HG02571 (cell line): ENCODE results near the gene CUTA.

ENCODE experiments used
- ATAC-seq: cut with Tn5 transposase; IDR thresholded peaks from one replicate; pipeline ENCODE4 v1.9.1; 2021; ENCODE audit warnings: mild to moderate bottlenecking, moderate library complexity; ENCODE audit not compliant: unreplicated experiment

Gene CUTA, protein sequence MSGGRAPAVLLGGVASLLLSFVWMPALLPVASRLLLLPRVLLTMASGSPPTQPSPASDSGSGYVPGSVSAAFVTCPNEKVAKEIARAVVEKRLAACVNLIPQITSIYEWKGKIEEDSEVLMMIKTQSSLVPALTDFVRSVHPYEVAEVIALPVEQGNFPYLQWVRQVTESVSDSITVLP

DNA sequence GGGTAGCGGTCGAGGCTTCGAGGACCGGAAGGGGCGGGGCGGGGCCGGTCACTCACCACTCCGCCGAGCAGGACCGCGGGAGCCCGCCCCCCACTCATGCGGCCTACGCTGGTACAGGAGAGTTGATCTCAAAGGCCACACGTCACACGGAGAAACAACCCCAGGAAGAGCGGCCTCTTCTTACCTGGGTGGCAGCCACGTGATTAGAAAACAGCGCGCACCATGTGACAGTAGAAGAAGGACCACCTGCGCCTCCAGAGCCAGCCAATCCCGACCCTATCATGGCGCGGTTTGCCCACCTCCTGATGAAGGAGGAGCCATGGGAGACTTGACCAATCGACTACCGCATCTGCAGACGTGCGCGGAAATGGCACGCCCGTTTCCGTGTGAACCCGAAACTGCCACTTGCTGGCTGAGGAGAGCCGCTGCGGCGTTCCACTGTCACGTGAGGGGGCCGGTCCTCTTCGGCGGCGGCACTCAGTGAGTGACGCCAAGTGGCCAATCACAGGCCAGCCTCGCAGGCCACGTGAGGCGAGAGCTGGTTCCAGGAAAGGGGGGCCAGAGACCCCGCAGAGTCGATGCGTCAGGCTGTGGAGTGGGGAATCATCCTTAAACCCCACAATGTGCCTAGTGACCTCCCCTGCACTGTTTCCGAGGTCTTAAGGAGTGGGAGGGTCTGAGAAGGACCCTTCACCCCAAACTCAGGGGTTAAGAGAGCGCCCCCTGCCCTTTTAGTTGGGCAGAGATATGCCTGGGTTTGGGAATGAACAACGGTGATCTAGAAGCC, at the start of gene CUTA:
Gene CUTA (minus strand): TSS at position 205 of the 787 bp plus-strand sequence. CDS start 107 bp downstream, at position 98.
- peak; percentile 83 for ATAC-seq

- no peak for ATAC-seq
These were observed 49.2 kb upstream of the CUTA start for GRCh38 chr6:33467091-33467490.

DNA sequence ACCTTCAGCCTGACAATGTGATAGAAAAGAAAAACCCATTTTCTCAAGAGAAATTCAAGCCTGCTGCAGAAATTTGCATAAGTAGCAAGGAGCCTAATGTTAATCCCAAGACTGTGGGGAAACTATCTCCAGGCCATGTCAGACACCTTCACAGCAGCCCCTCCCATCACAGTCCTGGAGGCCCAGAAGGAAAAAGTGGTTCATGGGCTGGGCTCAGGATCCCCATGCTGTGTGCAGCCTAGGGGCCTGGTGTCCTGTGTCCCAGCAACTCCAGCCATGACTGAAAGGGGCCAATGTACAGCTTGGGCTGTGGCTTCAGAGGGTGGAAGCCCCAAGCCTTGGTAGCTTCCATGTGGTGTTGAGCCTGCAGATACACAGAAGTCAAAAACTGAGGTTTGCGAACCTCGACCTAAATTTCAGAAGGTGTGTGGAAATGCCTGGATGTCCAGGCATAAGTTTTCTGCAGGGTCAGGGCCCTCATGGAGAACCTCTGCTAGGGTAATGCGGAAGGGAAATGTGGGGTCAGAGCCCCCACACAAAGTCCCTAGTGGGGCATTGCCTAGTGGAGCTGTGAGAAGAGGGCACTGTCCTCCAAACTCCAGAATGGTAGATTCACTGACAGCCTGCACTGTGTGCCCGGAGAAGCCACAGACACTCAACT, 48.3 kb upstream of the CUTA start:
- ATAC-seq, result no peak

- ATAC-seq, result no peak
These were observed 41.3 kb upstream of the CUTA start for GRCh38 chr6:33459226-33459625.

DNA sequence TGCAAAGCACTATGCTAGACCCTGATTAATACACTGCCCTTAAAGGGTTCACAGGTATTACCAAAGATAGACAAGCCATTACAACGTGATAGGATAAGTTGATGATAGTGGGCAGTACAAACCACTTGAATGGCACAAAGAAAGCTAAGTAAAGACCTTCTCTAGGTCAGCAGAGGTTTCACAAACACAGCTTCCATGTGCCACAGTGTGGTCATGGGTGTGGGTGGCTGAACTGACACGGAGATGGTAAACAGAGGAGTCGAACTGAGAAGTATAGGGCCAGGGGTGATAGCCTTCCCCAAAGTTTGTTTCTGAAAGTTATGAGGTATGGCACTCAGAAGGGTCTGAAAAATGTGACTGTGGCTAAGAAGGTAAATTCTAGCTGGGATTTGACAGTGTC, 40.8 kb upstream of the CUTA start:
- no peak for ATAC-seq

DNA sequence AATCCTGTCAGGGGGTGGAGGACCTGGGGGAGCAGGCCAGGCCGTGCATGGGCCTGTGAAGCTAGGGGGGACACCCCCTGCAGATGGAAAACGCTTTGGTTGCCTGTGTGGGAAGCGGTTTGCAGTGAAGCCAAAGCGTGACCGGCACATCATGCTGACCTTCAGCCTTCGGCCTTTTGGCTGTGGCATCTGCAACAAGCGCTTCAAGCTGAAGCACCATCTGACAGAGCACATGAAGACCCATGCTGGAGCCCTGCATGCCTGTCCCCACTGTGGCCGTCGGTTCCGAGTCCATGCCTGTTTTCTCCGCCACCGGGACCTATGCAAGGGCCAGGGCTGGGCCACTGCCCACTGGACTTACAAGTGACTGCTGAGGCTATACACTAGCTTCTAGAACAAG, 38.2 kb upstream of the CUTA start:
- ATAC-seq, result no peak

- no peak for ATAC-seq
These were observed 37.1 kb upstream of the CUTA start for GRCh38 chr6:33455051-33455450.

DNA sequence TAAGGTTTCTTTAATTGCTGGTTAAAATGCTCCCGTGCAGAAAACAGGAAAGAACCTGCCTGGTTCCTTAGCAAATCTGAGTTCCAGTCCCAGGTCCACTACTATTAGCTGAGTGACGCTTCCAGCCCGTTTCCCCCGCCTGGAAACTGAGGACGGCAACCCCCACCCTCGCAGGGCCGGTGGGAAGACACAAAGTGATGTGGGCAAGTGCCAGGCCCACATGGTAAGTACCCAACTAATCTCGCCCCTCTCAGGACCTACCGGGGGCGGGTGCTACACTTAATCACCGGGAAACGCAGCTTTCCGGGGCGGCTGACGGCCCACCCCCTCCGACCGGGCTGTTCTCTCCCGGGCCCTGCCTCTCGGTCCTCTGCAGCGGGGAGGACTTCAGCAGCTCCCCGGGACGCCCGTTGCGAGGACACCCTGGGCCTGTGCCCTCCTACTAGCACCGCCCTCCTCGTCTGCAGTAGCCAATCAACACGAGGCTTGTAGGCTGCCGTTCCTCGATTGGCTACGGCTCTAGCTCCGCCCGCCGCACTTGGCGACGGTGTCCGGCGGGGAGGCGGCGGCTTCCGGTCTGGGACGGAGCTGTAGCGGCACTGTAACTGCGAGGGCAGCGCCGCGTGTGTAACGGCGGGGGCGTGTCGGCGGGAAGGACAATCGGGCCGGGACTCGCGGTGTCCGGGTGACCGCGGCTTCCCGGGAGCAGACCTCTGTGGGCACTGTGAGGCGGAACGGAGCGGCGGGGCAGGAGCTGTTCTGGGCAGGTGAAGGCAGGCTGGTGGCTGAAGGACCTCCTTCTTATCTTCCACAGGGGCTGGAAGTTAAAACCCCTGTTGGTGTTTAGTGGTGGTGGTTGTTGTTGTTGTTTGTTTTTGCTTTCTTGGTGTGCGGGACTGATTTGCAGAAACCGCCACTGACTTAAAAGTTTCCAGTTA, 36.4 kb upstream of the CUTA start, which contains the start of gene ZBTB9:
Gene ZBTB9 (plus strand): TSS at position 568 of the 938 bp plus-strand sequence. CDS start 525 bp downstream, outside the sequence.
- ATAC-seq, result peak; percentile 94

DNA sequence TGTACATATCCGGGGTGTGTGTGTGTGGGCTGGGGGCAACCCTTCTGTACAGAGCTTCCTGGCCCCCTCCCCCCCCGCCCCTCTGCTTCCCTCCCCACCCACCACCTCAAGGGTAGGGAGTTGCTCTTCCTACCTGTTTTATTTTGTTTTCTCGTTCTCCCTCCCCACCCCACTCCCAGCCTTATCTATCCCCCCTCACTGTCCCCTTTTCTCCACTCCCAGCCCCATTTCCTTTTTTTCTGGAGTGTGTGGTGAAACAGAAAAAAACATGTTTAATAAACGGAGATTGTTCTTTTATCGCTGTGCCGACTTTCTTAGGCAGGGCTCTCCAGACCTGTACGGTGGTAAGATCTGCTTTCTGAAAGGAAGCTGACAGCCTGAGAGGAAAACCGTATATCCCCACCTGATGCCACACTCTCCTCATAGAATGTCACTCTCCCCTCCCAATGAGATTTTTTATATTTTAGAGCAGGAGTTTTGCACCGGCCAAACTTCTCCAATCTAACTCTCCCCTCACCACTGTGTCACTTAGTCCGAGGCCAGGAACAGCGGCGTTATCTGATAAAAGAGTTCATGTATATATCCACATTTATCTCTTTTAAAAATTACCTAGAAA, 35.6 kb upstream of the CUTA start:
- ATAC-seq, result no peak

DNA sequence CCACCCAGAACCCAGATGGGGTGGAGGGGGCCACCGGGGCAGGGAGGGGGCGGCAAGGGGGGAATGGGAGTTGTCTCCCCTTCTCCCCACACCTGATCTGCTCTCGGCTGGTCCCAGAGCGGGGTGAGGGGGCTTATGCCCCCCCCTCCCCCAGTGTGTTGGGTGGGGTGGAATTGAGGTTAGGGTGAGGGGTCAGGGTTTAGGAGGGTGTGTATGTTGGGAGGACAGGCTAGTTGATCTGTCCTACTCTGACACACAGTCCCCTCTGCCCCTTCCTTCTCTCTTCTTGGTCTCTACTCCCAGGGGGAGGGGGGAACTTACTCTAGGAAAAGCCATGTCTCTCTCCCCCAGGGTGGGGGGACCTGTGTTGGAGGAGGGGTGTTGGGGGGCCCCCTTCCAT, 34.6 kb upstream of the CUTA start:
- ATAC-seq, result no peak

GRCh38 chr6:33451606-33452005, 33.7 kb upstream of the CUTA start:
- ATAC-seq, result no peak

DNA sequence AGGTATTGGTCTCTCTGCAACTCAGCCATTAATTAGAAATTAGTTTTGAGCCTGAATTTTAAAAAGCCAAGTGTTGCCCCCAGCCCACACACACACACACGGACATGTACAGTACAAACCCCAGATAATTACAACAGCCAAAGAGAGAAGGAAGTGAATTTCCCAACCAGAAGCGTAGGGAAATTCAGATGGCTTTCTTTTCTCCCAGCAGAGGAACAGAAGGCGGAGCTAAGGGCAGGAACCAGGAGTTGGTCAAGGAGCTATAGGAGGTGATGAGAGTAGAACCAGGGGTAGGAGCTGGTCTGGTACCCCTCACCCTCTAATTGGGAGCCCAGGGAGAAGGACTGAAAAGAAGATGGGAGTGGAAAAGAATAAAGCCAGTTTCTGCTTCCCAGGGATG, 32.5 kb upstream of the CUTA start:
- ATAC-seq, result no peak

GRCh38 chr6:33446356-33446755, 28.4 kb upstream of the CUTA start:
- ATAC-seq, result no peak

- no peak for ATAC-seq
These were observed 27.3 kb upstream of the CUTA start for GRCh38 chr6:33445119-33445603.

- no peak for ATAC-seq
These were observed 26.0 kb upstream of the CUTA start for GRCh38 chr6:33443619-33444504.

DNA sequence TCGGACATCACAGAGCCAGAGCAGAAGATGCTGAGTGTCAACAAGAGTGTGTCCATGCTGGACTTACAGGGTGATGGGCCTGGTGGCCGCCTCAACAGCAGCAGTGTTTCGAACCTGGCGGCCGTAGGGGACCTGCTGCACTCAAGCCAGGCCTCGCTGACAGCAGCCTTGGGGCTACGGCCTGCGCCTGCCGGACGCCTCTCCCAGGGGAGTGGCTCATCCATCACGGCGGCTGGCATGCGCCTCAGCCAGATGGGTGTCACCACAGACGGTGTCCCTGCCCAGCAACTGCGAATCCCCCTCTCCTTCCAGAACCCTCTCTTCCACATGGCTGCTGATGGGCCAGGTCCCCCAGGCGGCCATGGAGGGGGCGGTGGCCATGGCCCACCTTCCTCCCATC, 25.1 kb upstream of the CUTA start:
- ATAC-seq, result no peak

- no peak for ATAC-seq
These were observed 24.4 kb upstream of the CUTA start for GRCh38 chr6:33442283-33442682.

DNA sequence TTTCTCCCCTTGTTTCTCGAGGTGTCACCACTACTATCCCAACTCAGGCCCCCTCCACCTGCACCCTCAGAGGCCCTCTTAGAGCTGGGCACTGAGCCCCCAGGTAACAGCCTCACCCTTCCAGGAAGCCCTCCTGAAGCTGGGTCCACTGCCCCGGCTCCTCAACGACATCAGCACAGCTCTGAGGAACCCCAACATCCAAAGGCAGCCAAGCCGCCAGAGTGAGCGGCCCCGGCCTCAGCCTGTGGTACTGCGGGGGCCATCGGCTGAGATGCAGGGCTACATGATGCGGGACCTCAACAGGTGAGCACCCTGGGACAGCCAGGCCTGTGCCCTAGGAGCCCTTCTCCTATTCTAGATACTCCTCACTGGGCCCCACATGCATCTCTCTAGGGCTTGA, 23.6 kb upstream of the CUTA start:
- no peak for ATAC-seq

DNA sequence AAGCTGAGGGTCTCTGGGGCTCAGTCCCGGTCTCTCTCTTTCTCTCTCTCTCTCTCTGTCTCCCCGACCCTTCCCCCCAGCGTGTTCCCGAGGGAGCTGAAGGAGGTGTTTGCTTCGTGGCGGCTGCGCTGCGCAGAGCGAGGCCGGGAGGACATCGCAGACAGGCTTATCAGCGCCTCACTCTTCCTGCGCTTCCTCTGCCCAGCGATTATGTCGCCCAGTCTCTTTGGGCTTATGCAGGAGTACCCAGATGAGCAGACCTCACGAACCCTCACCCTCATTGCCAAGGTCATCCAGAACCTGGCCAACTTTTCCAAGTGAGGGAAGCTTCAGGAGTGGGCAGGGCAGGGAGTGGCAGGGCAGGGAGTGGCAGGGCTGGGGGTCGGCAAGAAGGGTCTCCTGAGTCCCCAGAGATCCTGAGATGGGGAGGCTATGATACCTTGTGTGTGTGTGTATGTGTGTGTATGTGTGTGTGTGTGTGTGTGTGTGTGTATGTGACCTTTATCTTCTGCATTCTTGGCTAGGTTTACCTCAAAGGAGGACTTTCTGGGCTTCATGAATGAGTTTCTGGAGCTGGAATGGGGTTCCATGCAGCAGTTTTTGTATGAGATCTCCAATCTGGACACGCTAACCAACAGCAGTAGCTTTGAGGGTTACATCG, 22.9 kb upstream of the CUTA start:
- ATAC-seq, result no peak
